Activated CD4-positive, alpha-beta memory T cell treated with anti-CD3 and anti-CD28 coated beads for 36 hours (primary cell): ENCODE measurements around the gene ZNF830. TPM values are rescaled to one million over a fixed set of nuclear protein-coding genes. Genes with fewer than 3 reads are reported as not detected.

Experiments
- CTCF ChIA-PET: fragments of 350-600 bp; sonication (Branson Sonifier 250); formaldehyde crosslinking; loops from one replicate; lab custom pipeline; 2021; ENCODE audit warnings: antibody characterized with exemption, inconsistent platforms; lab: Charles Lee
- POLR2A ChIA-PET: fragments of 350-600 bp; sonication (Branson Sonifier 250); formaldehyde crosslinking; loops from one replicate; lab custom pipeline; 2021; ENCODE audit warnings: antibody characterized with exemption; lab: Charles Lee
- DNase-seq: peaks from one replicate; pipeline ENCODE4 v3.0.0-alpha.2; 2020
- H3K27ac Mint-ChIP-seq: one replicate; pipeline ENCODE4 v1.8.0; 2021; ENCODE audit warnings: mixed read lengths
- H3K27me3 Mint-ChIP-seq: one replicate; pipeline ENCODE4 v1.8.0; 2021; ENCODE audit warnings: mixed read lengths
- H3K36me3 Mint-ChIP-seq: one replicate; pipeline ENCODE4 v1.8.0; 2021; ENCODE audit warnings: mixed read lengths
- H3K4me1 Mint-ChIP-seq: one replicate; pipeline ENCODE4 v1.8.0; 2021; ENCODE audit warnings: low read depth, mixed read lengths
- H3K4me3 Mint-ChIP-seq: one replicate; pipeline ENCODE4 v1.8.0; 2021; ENCODE audit warnings: mild to moderate bottlenecking, mixed read lengths
- H3K9me3 Mint-ChIP-seq: one replicate; pipeline ENCODE4 v1.8.0; 2021; ENCODE audit warnings: mixed read lengths
- intact Hi-C: fragments of 100-400 bp; cut with micrococcal nuclease; formaldehyde crosslinking; loops from one replicate; pipeline ENCODE4 v1.15.1; 2023
- total RNA-seq, 2 experiments: library from RNA; stranded (reverse); gene quantifications; one replicate each; pipeline ENCODE4 v1.2.3, GENCODE V29; 2021

ZNF830 gene
- total RNA-seq, 2 experiments from 2014 or later: 19.5 to 20.7 TPM

- no peaks in the 10 kb centered on the region for H3K9me3 Mint-ChIP-seq
- intact Hi-C loops: no loop called here
- no peaks in the 10 kb centered on the region for H3K27me3 Mint-ChIP-seq
- H3K4me1 Mint-ChIP-seq: peaks cover 54% of the 10 kb centered on the region
- ChIA-PET POLR2A (interaction anchor here (1.9 to 3.4 kb wide), 2 partner anchors 18 to 67 kb away, joined by 4 to 13 read pairs; partner anchors contain the start of genes CCT6B and ZNF830), CTCF (interaction anchor here (0.6 to 5.1 kb wide), 4 partner anchors 18 to 140 kb away, joined by 3 to 30 read pairs (median 4); partner anchors contain the start of gene RAD51D)
- H3K4me3 Mint-ChIP-seq: no peak overlapping the region
- peak overlapping the region; percentile 93 for H3K27ac Mint-ChIP-seq
- H3K36me3 Mint-ChIP-seq: peaks cover 7% of the 10 kb centered on the region
- no peak for DNase-seq
Measured at GRCh38 chr17:34979153-34979552, 17.8 kb downstream of the ZNF830 start.

GRCh38 chr17:34979650-34980352 lies 18.5 kb downstream of the ZNF830 start:
- no peak for DNase-seq
- ChIA-PET CTCF (interaction anchor here (0.6 to 5.1 kb wide), 5 partner anchors 17 to 342 kb away, joined by 3 to 30 read pairs (median 4); partner anchors contain the start of gene RAD51D), POLR2A (interaction anchor here (0.8 to 3.4 kb wide), 7 partner anchors 12 to 395 kb away, joined by 3 to 13 read pairs (median 4); partner anchors contain the start of genes CCT6B, RFFL and ZNF830)
- Mint-ChIP-seq H3K4me3 (peak overlapping the region; percentile 90), H3K27ac (peak overlapping the region; percentile 93), H3K4me1 (peaks cover 52% of the 10 kb centered on the region), H3K27me3 (no peaks in the 10 kb centered on the region), H3K36me3 (peaks cover 10% of the 10 kb centered on the region), H3K9me3 (no peaks in the 10 kb centered on the region)
- intact Hi-C loops: loop anchor here (1.0 to 5.0 kb wide), 7 partner anchors 42 to 558 kb away; partner anchors contain the start of genes RAD51D, RFFL and SLFN12L

GRCh38 chr17:34980353-34980680 lies 19.0 kb downstream of the ZNF830 start, which contains the start of gene LIG3:
TSS of gene LIG3 (plus strand) at chr17:34980512. CDS start at chr17:34983006, 2,494 bp downstream.
- Mint-ChIP-seq H3K27ac (peak within 1 kb of the TSS; percentile 93), H3K36me3 (peaks cover 10% of the 10 kb centered on the region), H3K4me1 (peaks cover 52% of the 10 kb centered on the region), H3K9me3 (no peaks in the 10 kb centered on the region), H3K4me3 (peak within 1 kb of the TSS; percentile 90), H3K27me3 (no peaks in the 10 kb centered on the region)
- ChIA-PET POLR2A (interaction anchor here (0.8 to 3.4 kb wide), 7 partner anchors 12 to 395 kb away, joined by 3 to 13 read pairs (median 4); partner anchors contain the start of genes CCT6B, RFFL and ZNF830), CTCF (interaction anchor here (0.6 to 5.1 kb wide), 3 partner anchors 108 to 139 kb away, joined by 3 to 30 read pairs (median 14); partner anchors contain the start of gene RAD51D)
- DNase-seq: peak; percentile 97
- intact Hi-C loops: loop anchor here (1.0 to 5.0 kb wide), 7 partner anchors 42 to 557 kb away; partner anchors contain the start of genes RAD51D, RFFL and SLFN12L

- H3K27ac Mint-ChIP-seq: peak overlapping the region; percentile 93
- ChIA-PET POLR2A (interaction anchor here (0.8 to 3.4 kb wide), 9 partner anchors 13 to 394 kb away, joined by 3 to 13 read pairs (median 4); partner anchors contain the start of genes CCT6B, RFFL and ZNF830), CTCF (interaction anchor here (0.6 to 5.1 kb wide), 9 partner anchors 17 to 438 kb away, joined by 3 to 30 read pairs (median 3); partner anchors contain the start of gene RAD51D)
- H3K27me3 Mint-ChIP-seq: no peaks in the 10 kb centered on the region
- peaks cover 52% of the 10 kb centered on the region for H3K4me1 Mint-ChIP-seq
- H3K9me3 Mint-ChIP-seq: no peaks in the 10 kb centered on the region
- peak; percentile 78 for DNase-seq
- H3K36me3 Mint-ChIP-seq: peaks cover 10% of the 10 kb centered on the region
- intact Hi-C loops: loop anchor here (1.0 to 5.0 kb wide), 7 partner anchors 41 to 556 kb away; partner anchors contain the start of genes RAD51D, RFFL and SLFN12L
- H3K4me3 Mint-ChIP-seq: peak overlapping the region; percentile 90
Measured at GRCh38 chr17:34980681-34981537, 19.6 kb downstream of the ZNF830 start.

- POLR2A ChIA-PET: interaction anchor here (1.1 to 3.4 kb wide), 5 partner anchors 20 to 137 kb away, joined by 3 to 13 read pairs (median 6); partner anchors contain the start of genes CCT6B and ZNF830
Measured at GRCh38 chr17:34981538-34982241, 20.4 kb downstream of the ZNF830 start.

GRCh38 chr17:34987232-34987631 lies 25.9 kb downstream of the ZNF830 start:
- Mint-ChIP-seq H3K4me1 (peaks cover 31% of the 10 kb centered on the region), H3K36me3 (peaks cover 44% of the 10 kb centered on the region), H3K27me3 (no peaks in the 10 kb centered on the region), H3K4me3 (no peak overlapping the region), H3K27ac (no peak overlapping the region), H3K9me3 (no peaks in the 10 kb centered on the region)
- POLR2A ChIA-PET: no interaction called here
- intact Hi-C loops: no loop called here
- CTCF ChIA-PET: no interaction called here
- DNase-seq: no peak

More at GRCh38 chr17:34981538-34982241, 20.4 kb downstream of the ZNF830 start:
- H3K9me3 Mint-ChIP-seq: no peaks in the 10 kb centered on the region
- H3K4me1 Mint-ChIP-seq: peaks cover 52% of the 10 kb centered on the region
- peak overlapping the region; percentile 80 for H3K4me3 Mint-ChIP-seq
- intact Hi-C loops: loop anchor here (2.0 to 5.0 kb wide), 6 partner anchors 41 to 556 kb away; partner anchors contain the start of genes RAD51D, RFFL and SLFN12L
- peak overlapping the region; percentile 91 for H3K27ac Mint-ChIP-seq
- CTCF ChIA-PET: interaction anchor here (0.7 to 5.1 kb wide), 8 partner anchors 17 to 439 kb away, joined by 3 to 30 read pairs (median 4); partner anchors contain the start of gene RAD51D
- H3K27me3 Mint-ChIP-seq: no peaks in the 10 kb centered on the region
- DNase-seq: no peak
- H3K36me3 Mint-ChIP-seq: peaks cover 16% of the 10 kb centered on the region

- H3K4me1 Mint-ChIP-seq: peaks cover 18% of the 10 kb centered on the region
- peaks cover 50% of the 10 kb centered on the region for H3K36me3 Mint-ChIP-seq
- no peaks in the 10 kb centered on the region for H3K9me3 Mint-ChIP-seq
- ChIA-PET CTCF (no interaction called here), POLR2A (no interaction called here)
- no peak for DNase-seq
- intact Hi-C loops: no loop called here
- H3K27ac Mint-ChIP-seq: no peak overlapping the region
- no peak overlapping the region for H3K4me3 Mint-ChIP-seq
- no peaks in the 10 kb centered on the region for H3K27me3 Mint-ChIP-seq
Measured at GRCh38 chr17:34988644-34989043, 27.3 kb downstream of the ZNF830 start.

- ChIA-PET CTCF (interaction anchor here (1.0 kb wide), 1 partner anchor 130 kb away, joined by 4 read pairs; the partner anchor contains the start of gene RAD51D), POLR2A (no interaction called here)
- Mint-ChIP-seq H3K27me3 (no peaks in the 10 kb centered on the region), H3K4me1 (peaks cover 9% of the 10 kb centered on the region), H3K9me3 (no peaks in the 10 kb centered on the region), H3K4me3 (no peak overlapping the region), H3K27ac (no peak overlapping the region), H3K36me3 (peaks cover 51% of the 10 kb centered on the region)
- intact Hi-C loops: no loop called here
- no peak for DNase-seq
Measured at GRCh38 chr17:34989473-34989872, 28.1 kb downstream of the ZNF830 start.

GRCh38 chr17:34990921-34991365 lies 29.6 kb downstream of the ZNF830 start:
- no peak overlapping the region for H3K4me3 Mint-ChIP-seq
- CTCF ChIA-PET: interaction anchor here (1.0 to 2.2 kb wide), 5 partner anchors 9 to 128 kb away, joined by 3 to 13 read pairs (median 4); partner anchors contain the start of gene RAD51D
- intact Hi-C loops: no loop called here

GRCh38 chr17:34991606-34992005 lies 30.3 kb downstream of the ZNF830 start:
- intact Hi-C loops: no loop called here

More at GRCh38 chr17:34990921-34991365, 29.6 kb downstream of the ZNF830 start:
- DNase-seq: no peak
- H3K27ac Mint-ChIP-seq: no peak overlapping the region
- H3K4me1 Mint-ChIP-seq: peaks cover 2% of the 10 kb centered on the region
- no peaks in the 10 kb centered on the region for H3K27me3 Mint-ChIP-seq
- no peaks in the 10 kb centered on the region for H3K9me3 Mint-ChIP-seq
- POLR2A ChIA-PET: interaction anchor here (1.8 kb wide), 1 partner anchor 31 kb away, joined by 6 read pairs; no protein-coding TSS in a partner anchor
- peaks cover 54% of the 10 kb centered on the region for H3K36me3 Mint-ChIP-seq

More at GRCh38 chr17:34991606-34992005, 30.3 kb downstream of the ZNF830 start:
- peaks cover 51% of the 10 kb centered on the region for H3K36me3 Mint-ChIP-seq
- H3K4me1 Mint-ChIP-seq: peaks cover 2% of the 10 kb centered on the region
- CTCF ChIA-PET: interaction anchor here (0.9 to 2.2 kb wide), 5 partner anchors 9 to 128 kb away, joined by 3 to 13 read pairs (median 4); partner anchors contain the start of gene RAD51D
- DNase-seq: no peak
- POLR2A ChIA-PET: interaction anchor here (1.8 kb wide), 1 partner anchor 30 kb away, joined by 6 read pairs; no protein-coding TSS in a partner anchor
- no peaks in the 10 kb centered on the region for H3K27me3 Mint-ChIP-seq
- no peak overlapping the region for H3K4me3 Mint-ChIP-seq
- no peak overlapping the region for H3K27ac Mint-ChIP-seq
- H3K9me3 Mint-ChIP-seq: no peaks in the 10 kb centered on the region
